Hepatocyte (in vitro differentiated cells): ENCODE results near the gene CHAC1. TPM values are rescaled to one million over a fixed set of nuclear protein-coding genes. Genes with fewer than 3 reads are reported as not detected.
A peak's percentile ranks its signal among the peaks of the same experiment; 100 is the strongest.
"Not testable (repeated sequence)": the region's sequence is repeated elsewhere in the genome, so short reads cannot be mapped to it uniquely, and the experiment has no call there.

Source experiments
- DNase-seq: peaks from one replicate; pipeline ENCODE4 v3.0.0-alpha.2; 2016; ENCODE audit warnings: low spot score
- H2AFZ ChIP-seq: fragments of 200-600 bp; sonication (generic); 2 replicates; pipeline ENCODE4 v1.6.0; 2016; ENCODE audit warnings: antibody characterized with exemption, mild to moderate bottlenecking
- H3K27ac ChIP-seq: fragments of 200-600 bp; sonication (generic); 2 replicates; pipeline ENCODE4 v1.5.1; 2016; ENCODE audit warnings: mild to moderate bottlenecking
- H3K27me3 ChIP-seq: fragments of 200-600 bp; sonication (generic); 2 replicates; pipeline ENCODE4 v1.6.1; 2016
- H3K36me3 ChIP-seq: fragments of 200-600 bp; sonication (generic); replicated peaks from 2 replicates; pipeline ENCODE4 v1.5.1; 2016; ENCODE audit warnings: low read depth; ENCODE audit not compliant: insufficient read depth
- H3K4me1 ChIP-seq: fragments of 200-600 bp; sonication (generic); 2 replicates; pipeline ENCODE4 v1.5.1; 2016; ENCODE audit warnings: mild to moderate bottlenecking, moderate library complexity; ENCODE audit not compliant: insufficient read depth
- H3K4me2 ChIP-seq: fragments of 200-600 bp; sonication (generic); 2 replicates; pipeline ENCODE4 v1.6.0; 2016
- H3K4me3 ChIP-seq: fragments of 200-600 bp; sonication (generic); 2 replicates; pipeline ENCODE4 v1.5.1; 2016; ENCODE audit warnings: mild to moderate bottlenecking
- H3K79me2 ChIP-seq: fragments of 200-600 bp; sonication (generic); 2 replicates; pipeline ENCODE4 v1.6.0; 2017; ENCODE audit warnings: mild to moderate bottlenecking
- H3K9me2 ChIP-seq: fragments of 200-600 bp; sonication (generic); replicated peaks from 2 replicates; pipeline ENCODE4 v1.6.0; 2017; ENCODE audit warnings: mild to moderate bottlenecking; ENCODE audit not compliant: insufficient read depth
- H3K9me3 ChIP-seq: fragments of 200-600 bp; sonication (generic); 2 replicates; pipeline ENCODE4 v1.5.1; 2016; ENCODE audit warnings: low read depth, mild to moderate bottlenecking
- H4K20me1 ChIP-seq: fragments of 200-600 bp; sonication (generic); 2 replicates; pipeline ENCODE4 v1.6.0; 2016; ENCODE audit warnings: mild to moderate bottlenecking; ENCODE audit not compliant: insufficient read depth, poor library complexity, severe bottlenecking
- CTCF ChIP-seq: fragments of 200-600 bp; sonication (generic); IDR thresholded peaks from 2 replicates; pipeline ENCODE4 v1.5.1; 2016; ENCODE audit warnings: antibody characterized with exemption, mild to moderate bottlenecking; ENCODE audit not compliant: poor library complexity
- EZH2 ChIP-seq: fragments of 200-600 bp; sonication (generic); IDR thresholded peaks from 2 replicates; pipeline ENCODE4 v1.6.1; 2016; ENCODE audit warnings: antibody characterized with exemption, mild to moderate bottlenecking, borderline replicate concordance
- EZH2phosphoT487 ChIP-seq: fragments of 200-600 bp; sonication (generic); IDR thresholded peaks from one replicate; pipeline ENCODE4 v1.6.1; 2018; ENCODE audit warnings: antibody characterized with exemption, mild to moderate bottlenecking, low read depth, moderate library complexity; ENCODE audit not compliant: unreplicated experiment, severe bottlenecking
- WGBS: methylation state at CpG from one replicate; pipeline ENCODE4 v1.1.6; 2016; ENCODE audit warnings: low lambda C conversion rate; ENCODE audit errors: missing lambda C conversion rate; 5-methylcytosine and 5-hydroxymethylcytosine counted together
- polyA plus RNA-seq: library from polyadenylated mRNA; unstranded; fragments of >200 nt; fragmentation: Nextera tagmentation; extraction: Ambion mirVana; gene quantifications from 2 replicates; pipeline ENCODE4 v1.2.1, GENCODE V29; 2016
- total RNA-seq: library from RNA; depleted of rRNA; stranded (reverse); fragments of >200 nt; gene quantifications from 2 replicates; pipeline ENCODE4 v1.2.3, GENCODE V29; 2014

CHAC1 gene
- total and polyA plus RNA-seq, 2 experiments from 2014 or later = 16.2 to 22.1 TPM

DNA sequence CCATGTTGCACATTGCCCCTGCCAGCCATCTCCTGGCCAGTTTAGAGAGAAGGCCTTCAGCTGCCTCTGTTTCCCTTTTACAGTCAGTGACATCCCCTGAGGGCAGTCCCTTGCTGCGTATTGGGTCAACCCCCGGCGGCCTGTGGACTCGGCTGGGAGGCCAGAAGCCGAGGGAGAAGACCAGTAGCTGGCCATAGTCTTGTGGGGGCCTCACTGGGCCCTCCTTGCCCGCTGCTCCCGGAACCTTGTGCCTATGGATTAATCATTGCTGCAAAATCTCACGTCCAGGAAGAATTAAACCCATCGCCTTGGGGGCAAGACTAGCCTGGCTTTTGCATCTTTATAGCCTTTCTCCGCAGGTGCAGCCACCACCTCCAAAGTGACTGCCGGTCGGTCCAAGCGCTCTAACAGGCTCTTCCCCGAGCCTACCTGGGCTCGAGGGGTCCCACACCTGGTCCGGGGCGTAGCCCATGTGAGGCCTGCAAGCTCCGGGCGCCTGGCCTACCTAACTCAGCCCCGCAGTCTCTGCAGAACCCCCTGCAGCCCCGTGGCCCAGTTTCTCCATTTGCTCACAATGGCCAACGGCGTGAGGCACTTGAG lies 870 bp upstream of the CHAC1 start:
- no peaks in the 10 kb centered on the region for H3K9me3 ChIP-seq
- peaks cover 24% of the 10 kb centered on the region for H4K20me1 ChIP-seq
- no peaks in the 10 kb centered on the region for H3K9me2 ChIP-seq
- H3K4me2 ChIP-seq = peak overlapping the region; percentile 84
- 49% methylated on average over 23 of the region's 23 CpGs for WGBS
- peak overlapping the region; percentile 17 for H3K4me3 ChIP-seq
- peaks cover 10% of the 10 kb centered on the region for H3K4me1 ChIP-seq
- H3K27ac ChIP-seq = peak overlapping the region; percentile 77
- peak; percentile 8 for DNase-seq
- no peaks in the 10 kb centered on the region for H3K27me3 ChIP-seq
- TF ChIP-seq EZH2 (no peak), CTCF (no peak), EZH2phosphoT487 (no peak)
- no peaks in the 10 kb centered on the region for H3K36me3 ChIP-seq
- peaks cover 17% of the 10 kb centered on the region for H3K79me2 ChIP-seq
- H2AFZ ChIP-seq = peak overlapping the region; percentile 31

DNA sequence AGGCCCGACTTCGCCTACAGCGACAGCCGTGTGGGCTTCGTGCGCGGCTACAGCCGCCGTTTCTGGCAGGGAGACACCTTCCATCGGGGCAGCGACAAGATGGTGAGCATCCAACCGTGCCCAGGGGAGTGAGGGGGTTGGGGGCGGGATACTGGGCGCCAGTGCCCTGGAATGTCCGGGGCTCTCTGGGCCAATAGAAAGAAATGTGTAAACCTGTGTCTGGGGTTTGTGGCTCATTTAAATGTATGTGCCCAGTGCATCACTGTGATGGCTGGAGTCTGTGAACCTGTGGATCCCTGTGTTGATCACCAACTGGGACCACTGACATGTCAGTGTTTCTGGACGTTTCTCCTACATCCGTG lies 423 bp downstream of the CHAC1 start:
- TF ChIP-seq CTCF (no peak), EZH2 (no peak), EZH2phosphoT487 (no peak)
- Histone ChIP-seq H3K36me3 (no peaks in the 10 kb centered on the region), H2AFZ (peak overlapping the region; percentile 38), H4K20me1 (peaks cover 24% of the 10 kb centered on the region), H3K4me2 (peak overlapping the region; percentile 84), H3K4me3 (peak overlapping the region; percentile 74), H3K27me3 (no peaks in the 10 kb centered on the region), H3K9me3 (no peaks in the 10 kb centered on the region), H3K4me1 (peaks cover 10% of the 10 kb centered on the region), H3K9me2 (no peaks in the 10 kb centered on the region), H3K79me2 (peaks cover 17% of the 10 kb centered on the region), H3K27ac (no peak overlapping the region)
- no peak for DNase-seq
- 8% methylated on average over 17 of the region's 17 CpGs for WGBS

GRCh38 chr15:40954158-40954848 lies 1.0 kb downstream of the CHAC1 start:
- Histone ChIP-seq H3K4me2 (peak overlapping the region; percentile 84), H3K79me2 (peaks cover 17% of the 10 kb centered on the region), H3K4me3 (peak overlapping the region; percentile 74), H4K20me1 (peaks cover 24% of the 10 kb centered on the region)
- 69% methylated on average over 8 of the region's 8 CpGs for WGBS
- not testable (repeated sequence) for H3K36me3 ChIP-seq, H2AFZ ChIP-seq, H3K9me2 ChIP-seq, DNase-seq, H3K27me3 ChIP-seq, H3K9me3 ChIP-seq, H3K27ac ChIP-seq, H3K4me1 ChIP-seq

DNA sequence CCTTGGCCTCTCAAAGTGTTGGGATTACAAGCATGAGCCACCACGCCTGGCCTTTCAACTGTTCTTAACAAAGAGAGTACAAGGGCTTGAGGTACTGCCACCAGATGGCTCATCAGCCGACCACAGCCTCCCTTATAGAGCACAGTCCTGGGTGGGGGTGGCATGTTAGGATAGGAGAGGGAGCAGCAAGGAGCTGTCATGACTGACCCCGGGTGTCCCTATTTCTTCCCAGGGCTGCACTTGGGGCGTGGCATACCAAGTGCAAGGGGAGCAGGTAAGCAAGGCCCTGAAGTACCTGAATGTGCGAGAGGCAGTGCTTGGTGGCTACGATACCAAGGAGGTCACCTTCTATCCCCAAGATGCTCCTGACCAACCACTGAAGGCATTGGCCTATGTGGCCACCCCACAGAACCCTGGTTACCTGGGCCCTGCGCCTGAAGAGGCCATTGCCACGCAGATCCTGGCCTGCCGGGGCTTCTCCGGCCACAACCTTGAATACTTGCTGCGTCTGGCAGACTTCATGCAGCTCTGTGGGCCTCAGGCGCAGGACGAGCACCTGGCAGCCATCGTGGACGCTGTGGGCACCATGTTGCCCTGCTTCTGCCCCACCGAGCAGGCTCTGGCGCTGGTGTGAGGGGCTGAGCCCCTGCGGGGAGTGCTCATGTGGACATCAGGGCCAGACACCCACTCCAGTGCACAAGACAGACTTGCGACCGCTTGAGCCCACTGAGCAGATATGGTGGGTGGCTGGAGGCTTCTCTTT lies 2.1 kb downstream of the CHAC1 start:
- H3K79me2 ChIP-seq = peaks cover 17% of the 10 kb centered on the region
- TF ChIP-seq EZH2phosphoT487 (no peak), CTCF (no peak), EZH2 (no peak)
- no peaks in the 10 kb centered on the region for H3K27me3 ChIP-seq
- no peak overlapping the region for H3K4me3 ChIP-seq
- H3K4me2 ChIP-seq = peak overlapping the region; percentile 84
- H3K4me1 ChIP-seq = peaks cover 10% of the 10 kb centered on the region
- H2AFZ ChIP-seq = no peak overlapping the region
- H3K9me3 ChIP-seq = no peaks in the 10 kb centered on the region
- no peak overlapping the region for H3K27ac ChIP-seq
- H3K36me3 ChIP-seq = no peaks in the 10 kb centered on the region
- H4K20me1 ChIP-seq = peaks cover 24% of the 10 kb centered on the region
- H3K9me2 ChIP-seq = no peaks in the 10 kb centered on the region
- 91% methylated on average over 20 of the region's 20 CpGs for WGBS
- no peak for DNase-seq
